ENCODE results near the gene PGBD1.

Gene PGBD1

DNA sequence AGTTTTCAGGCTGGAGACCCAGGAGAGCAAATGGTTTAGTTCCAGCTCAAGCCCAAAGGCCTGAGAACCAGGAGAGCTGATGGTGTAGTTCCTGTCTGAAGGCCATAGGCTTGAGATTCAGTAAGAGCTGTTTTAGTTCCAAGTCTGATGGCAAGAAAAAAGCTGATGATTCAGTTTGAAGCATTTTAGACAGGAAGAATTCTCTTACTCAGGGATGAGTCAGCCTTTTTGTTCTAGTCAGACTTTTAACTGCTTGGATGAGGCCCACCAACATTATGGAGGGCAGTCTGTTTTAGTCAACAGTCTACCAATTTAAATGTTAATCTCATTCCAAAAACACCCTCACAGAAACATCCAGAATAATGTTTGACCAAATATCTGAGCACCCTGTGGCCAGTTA lies 11.9 kb upstream of the PGBD1 start:
- TF ChIP-seq, protein P1, sequence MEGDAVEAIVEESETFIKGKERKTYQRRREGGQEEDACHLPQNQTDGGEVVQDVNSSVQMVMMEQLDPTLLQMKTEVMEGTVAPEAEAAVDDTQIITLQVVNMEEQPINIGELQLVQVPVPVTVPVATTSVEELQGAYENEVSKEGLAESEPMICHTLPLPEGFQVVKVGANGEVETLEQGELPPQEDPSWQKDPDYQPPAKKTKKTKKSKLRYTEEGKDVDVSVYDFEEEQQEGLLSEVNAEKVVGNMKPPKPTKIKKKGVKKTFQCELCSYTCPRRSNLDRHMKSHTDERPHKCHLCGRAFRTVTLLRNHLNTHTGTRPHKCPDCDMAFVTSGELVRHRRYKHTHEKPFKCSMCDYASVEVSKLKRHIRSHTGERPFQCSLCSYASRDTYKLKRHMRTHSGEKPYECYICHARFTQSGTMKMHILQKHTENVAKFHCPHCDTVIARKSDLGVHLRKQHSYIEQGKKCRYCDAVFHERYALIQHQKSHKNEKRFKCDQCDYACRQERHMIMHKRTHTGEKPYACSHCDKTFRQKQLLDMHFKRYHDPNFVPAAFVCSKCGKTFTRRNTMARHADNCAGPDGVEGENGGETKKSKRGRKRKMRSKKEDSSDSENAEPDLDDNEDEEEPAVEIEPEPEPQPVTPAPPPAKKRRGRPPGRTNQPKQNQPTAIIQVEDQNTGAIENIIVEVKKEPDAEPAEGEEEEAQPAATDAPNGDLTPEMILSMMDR (IDR thresholded peaks at IDR 0.05; ENCODE audit: low read depth, low read length): no peak

DNA sequence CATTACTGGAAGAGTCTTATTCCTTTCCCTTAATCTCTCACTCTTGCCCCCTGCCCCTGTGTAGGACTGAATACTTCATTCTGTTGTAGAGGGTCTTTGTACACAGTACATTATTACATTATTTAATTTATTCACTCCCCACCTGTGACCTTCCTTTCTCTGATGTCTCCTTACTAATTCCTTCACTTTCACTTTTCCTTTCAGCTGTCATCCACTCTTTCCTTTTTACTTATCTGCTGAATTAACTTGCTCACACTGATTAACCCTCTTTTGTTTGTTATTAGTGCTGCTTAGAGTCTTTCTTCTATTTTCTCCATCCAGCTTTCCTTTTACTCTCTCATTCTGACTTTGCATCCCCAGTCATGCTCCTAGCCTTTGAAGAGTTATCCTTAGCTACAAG lies 6.5 kb upstream of the PGBD1 start:
- DNase-seq (ENCODE audit: extremely low read depth, low read depth): no peak
- TF ChIP-seq, protein P1 (IDR thresholded peaks at IDR 0.05; ENCODE audit: low read depth, low read length): no peak

More for the DNA sequence above, 11.9 kb upstream of the PGBD1 start:
- no peak for DNase-seq (ENCODE audit: extremely low read depth, low read depth)

DNA sequence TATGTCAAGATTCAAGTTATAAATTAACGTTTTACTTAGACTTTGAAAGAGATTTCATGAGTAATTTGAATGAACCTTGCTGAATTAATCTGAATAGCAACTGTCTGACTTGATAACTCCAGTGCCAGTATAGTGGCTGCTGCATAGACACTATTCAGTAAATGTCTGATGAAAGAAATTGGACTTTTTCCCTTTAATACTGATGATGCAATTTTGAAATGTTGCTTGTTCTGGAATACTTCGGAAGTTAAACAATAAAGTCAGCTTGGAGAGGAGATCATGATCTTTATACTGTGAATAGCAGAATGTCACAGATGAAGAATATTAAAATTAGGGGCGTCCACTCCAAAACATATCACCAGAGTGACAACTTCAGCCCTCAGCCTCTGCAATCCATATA lies 3.6 kb upstream of the PGBD1 start:
- TF ChIP-seq, protein P1 (IDR thresholded peaks at IDR 0.05; ENCODE audit: low read depth, low read length): no peak
- no peak for DNase-seq (ENCODE audit: extremely low read depth, low read depth)

DNA sequence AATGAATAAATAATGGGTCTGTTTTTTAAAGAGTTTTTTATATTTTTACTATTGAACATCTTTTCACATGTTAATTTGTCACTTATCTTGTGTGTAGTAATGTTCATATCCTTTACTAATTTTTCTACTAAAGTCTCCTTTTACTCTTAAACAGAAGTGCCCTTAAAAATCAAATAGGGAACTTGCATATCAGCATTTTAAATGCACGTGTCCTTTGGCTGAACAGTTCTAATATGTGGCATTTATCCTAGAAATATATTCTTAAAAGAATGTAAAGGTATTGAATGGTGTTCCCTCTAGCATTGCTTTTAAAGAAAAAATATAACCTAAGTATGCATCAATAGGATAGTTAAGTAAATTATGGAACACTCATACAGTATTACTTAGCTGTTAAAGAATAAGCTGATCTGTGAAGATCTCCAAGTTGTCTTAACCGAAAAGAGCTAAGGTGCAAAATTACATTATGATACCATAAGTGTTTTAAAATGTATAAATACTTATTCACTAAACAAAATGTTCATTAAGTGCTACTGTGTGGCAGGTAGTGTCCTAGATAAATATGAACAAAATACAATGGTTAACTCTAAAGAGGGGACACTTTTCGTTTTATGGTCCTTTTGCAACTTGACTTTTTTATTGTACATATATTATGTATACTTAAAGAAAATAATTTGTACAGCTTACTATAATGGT lies 631 bp upstream of the PGBD1 start:
- TF ChIP-seq, protein P1 (IDR thresholded peaks at IDR 0.05; ENCODE audit: low read depth, low read length): no peak
- DNase-seq (ENCODE audit: extremely low read depth, low read depth): no peak

DNA sequence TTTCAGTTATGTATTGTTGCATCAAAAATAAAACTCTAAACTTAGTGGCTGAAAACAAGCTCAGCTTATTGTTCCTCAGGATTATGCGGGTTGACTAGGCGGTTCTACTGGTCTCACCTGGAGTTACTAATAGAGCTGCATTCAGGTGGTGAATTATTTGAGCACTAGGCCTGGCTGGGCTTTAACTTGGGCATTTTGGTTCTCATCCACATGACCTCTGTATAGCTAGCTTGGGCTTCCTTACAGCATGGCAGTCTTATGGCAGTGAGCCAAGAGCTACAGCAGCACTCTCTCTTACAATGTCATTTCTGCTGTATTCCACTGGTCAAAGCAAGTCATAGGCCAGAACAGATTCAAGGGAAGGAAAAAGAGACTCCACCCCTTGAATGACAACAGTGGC lies 1.6 kb downstream of the PGBD1 start:
- TF ChIP-seq, protein P1 (IDR thresholded peaks at IDR 0.05; ENCODE audit: low read depth, low read length): no peak
- no peak for DNase-seq (ENCODE audit: extremely low read depth, low read depth)

DNA sequence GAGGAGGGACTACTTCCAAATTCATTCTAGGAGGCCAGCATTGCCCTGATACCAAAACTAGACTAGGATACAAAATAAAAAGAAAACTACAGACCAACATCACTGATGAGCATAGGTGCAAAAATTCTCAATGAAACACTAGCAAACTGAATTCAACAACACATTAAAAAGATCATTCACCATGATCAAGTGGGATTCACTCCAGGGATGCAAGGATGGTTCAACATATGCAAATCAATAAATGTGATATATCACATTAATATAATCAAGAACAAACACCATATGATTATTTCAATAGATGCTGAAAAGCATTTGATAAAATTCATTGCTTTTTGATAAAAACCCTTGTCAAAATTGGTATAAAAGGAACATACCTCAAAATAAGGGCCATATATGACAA lies 10.2 kb downstream of the PGBD1 start:
- DNase-seq (ENCODE audit: extremely low read depth, low read depth): no peak
- TF ChIP-seq, protein P1 (IDR thresholded peaks at IDR 0.05; ENCODE audit: low read depth, low read length): no peak

DNA sequence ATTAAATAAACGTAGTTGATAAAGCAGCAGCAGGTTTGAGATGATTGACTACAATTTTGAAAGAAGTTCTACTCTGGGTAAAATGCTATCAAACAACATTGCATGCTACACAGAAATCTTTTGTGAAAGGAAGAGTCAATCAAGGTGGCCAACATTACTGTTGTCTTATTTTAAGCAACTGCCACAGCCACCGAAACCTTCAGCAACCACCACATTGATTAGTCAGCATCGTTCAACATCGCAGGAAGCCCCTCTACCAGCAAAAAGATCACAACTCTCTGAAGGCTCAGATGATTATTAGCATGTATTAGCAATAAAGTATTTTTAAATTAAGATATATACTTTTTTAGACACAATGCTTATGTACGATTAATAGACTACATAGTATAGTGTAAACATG lies 14.0 kb downstream of the PGBD1 start:
- no peak for DNase-seq (ENCODE audit: extremely low read depth, low read depth)
- TF ChIP-seq, protein P1 (IDR thresholded peaks at IDR 0.05; ENCODE audit: low read depth, low read length): no peak
